T1000 (cell line): ENCODE measurements around the gene TAS2R14.

Experiments
- DNase-seq: peaks from one replicate; lab custom pipeline; 2025; ENCODE audit warnings: mixed read lengths; lab: John Stamatoyannopoulos, UW

TAS2R14 gene

GRCh38 chr12:10904686-10905085 is 34.4 kb downstream of the TAS2R14 start:
- no peak for DNase-seq

DNA sequence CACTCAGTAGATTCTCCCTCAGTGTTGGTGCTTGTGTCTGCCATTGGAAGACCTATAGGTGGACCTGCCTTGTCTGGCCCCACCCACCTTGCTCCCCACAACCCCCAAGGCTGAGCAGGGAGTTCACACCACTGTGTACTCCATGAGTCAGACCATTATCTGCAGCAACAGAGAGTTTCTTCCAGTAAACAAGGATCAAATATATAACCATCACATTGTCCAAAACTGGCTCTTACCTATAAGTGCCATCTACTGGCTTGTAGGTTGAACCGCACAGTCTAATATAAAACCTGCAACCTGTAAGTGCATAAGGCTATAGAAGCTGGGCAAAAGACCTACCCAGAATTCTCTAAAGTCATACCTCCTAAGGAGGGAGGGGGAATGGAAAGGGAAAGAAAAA is 37.6 kb downstream of the TAS2R14 start:
- no peak for DNase-seq

- no peak for DNase-seq
Measured at GRCh38 chr12:10900972-10901371, 38.1 kb downstream of the TAS2R14 start.

- DNase-seq, result no peak
Measured at GRCh38 chr12:10900530-10900929, 38.5 kb downstream of the TAS2R14 start.

GRCh38 chr12:10896854-10897253 is 42.2 kb downstream of the TAS2R14 start:
- no peak for DNase-seq

GRCh38 chr12:10891937-10892336 is 47.1 kb downstream of the TAS2R14 start:
- no peak for DNase-seq

DNA sequence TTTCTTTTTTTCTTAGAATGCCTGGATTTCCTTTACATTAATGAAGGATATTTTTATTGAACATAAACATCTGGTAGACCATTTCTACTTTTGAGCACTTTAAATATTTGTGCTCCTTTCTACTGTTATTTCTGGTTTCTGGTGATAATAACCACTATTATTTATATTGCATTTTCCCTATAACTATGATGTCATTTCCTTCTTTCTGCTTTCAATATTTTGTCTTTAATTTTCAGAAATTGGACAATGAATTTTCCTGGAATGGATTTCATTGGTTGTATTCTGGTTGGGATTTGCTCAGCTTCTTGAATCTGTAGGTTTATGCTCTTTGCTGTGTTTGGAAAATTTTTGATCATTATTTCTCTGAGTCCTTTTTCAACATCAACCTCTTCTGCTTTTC is 49.8 kb downstream of the TAS2R14 start:
- DNase-seq, result no peak
